ENCODE results near the gene IGF1R.

The IGF1R gene

GRCh38 chr15:98896802-98897732, 248.7 kb downstream of the IGF1R start:
- DNase-seq, result peak; percentile 47

GRCh38 chr15:98898122-98898521, 249.8 kb downstream of the IGF1R start:
- no peak for DNase-seq

DNA sequence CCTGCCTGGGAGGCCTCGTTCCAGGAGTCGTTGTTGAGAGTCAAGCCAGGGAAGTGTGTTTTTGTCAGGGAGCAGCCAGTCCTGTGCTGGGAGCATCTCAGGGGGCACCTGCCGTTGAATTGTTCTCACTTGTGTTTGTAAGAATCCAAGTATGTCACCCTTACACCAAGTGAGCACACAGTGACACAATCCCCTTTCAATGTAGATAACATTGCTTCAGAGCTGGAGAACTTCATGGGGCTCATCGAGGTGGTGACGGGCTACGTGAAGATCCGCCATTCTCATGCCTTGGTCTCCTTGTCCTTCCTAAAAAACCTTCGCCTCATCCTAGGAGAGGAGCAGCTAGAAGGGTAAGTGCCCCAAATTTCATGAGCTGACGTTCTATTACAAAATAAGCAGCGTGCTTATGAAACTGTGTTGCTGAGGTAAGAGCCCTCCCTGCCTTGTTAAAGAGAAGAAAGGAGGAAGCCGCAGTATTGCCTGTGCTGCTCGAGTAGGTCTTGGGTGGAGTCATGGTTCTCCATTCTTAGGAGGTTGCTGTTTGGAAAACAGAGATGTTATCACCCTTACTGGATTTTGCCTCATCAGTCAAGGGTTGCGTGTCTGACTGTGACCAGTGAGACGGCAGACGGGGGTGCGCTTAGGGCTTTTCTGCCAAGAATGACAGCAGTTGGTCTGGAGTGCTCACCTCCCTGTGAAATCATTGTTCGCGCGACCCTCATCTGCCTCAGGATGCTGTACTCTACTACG, 251.1 kb downstream of the IGF1R start:
- DNase-seq, result no peak

DNA sequence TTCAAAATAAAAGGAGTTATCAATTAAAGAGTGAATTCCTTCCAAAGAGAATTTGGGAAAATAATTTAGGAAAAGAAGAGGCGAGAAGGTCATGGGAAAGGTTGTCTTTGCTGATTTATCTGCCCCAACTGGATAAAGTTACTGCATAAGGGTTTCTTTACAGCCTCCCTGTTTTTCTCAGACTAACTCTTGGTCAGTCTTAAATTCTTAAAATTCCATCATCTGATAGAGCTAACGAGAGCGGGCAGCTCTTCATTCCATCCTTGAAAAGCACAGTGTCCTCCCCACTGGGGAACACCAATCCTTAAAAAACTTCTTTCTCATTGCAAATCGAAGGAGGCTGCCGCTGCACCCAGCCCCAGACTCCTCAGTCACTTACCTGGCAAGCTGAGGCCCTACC, 252.0 kb downstream of the IGF1R start:
- DNase-seq, result no peak

DNA sequence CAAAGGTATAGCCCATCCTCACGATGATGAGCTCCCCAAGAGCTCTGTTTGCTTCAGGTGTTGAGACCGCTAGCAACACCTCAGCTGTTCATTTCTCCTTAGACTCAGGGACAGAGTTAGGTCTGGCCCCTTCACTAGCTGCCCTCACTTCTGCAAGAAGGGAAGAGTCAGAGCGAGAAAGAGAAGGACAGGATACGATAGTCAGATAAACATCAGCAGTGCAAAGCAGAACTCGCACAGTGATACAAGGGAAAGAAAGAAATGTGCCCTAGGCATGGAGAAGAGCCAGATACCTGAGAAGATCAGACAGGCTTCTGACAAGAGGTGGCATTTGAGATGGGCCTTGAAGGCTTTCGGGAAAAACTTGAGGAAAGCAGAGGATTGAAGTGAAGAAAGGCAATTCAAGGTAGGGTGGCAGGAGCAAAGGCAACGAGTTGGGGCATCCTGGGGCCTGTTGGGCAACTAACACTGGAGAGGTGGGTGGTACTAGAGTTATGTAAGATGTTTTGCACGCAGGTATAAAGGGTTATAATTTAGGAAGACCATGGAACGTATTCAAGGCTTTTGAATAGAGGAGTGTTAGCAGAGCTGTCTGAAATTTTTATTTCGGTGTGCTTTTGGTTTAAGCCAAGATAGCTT, 253.2 kb downstream of the IGF1R start:
- DNase-seq, result no peak

DNA sequence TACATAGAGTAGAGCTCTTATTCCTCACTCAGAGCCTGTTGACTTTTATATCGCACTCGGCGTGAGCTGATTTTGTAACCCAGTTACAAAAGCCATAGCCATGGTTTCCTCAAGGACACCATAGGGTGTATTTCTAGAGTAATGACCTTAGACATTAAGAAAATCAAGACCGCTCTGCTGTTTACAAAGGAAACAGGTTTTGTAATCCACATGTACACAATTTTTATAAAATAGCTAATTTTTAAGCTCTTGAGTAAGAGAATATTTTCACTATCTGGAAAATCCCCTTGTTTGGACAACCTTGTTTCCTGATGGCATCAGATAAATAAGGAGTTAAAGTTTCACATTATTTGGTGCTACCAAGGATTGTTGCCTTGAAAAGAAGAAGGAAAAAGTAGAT, 254.6 kb downstream of the IGF1R start:
- no peak for DNase-seq

DNA sequence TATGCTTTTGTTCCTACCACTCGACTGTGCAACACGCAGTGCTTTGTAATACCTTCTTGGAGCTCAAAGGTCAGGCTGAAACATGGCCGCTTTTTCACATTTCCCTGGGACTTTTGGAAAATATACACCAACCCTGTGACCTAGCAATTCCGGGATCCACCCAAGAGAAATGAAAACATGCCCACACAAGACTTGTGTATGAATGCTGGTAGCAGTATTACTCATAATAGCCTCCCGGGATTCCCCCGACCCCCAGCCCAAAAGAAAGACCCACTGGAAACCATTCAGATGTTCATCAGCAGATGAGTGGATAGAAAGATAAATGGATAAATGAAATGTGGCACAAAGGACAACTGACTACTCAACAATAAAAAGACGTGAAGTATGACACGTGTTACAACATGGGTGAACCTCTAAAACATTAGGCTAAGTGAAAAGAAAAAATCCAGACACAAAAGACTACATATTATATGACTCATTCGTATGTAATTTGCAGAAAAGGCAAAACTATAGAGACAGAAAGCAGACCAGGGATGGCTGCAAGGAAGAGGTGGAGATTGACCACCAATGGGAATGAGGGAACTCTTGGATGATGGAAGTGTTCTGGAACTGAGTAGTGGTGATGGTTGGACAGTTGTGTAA, 255.2 kb downstream of the IGF1R start:
- DNase-seq, result no peak

- DNase-seq, result no peak
These were observed 256.2 kb downstream of the IGF1R start for GRCh38 chr15:98904544-98904943.

- DNase-seq, result no peak
These were observed 257.8 kb downstream of the IGF1R start for GRCh38 chr15:98905963-98906711.

DNA sequence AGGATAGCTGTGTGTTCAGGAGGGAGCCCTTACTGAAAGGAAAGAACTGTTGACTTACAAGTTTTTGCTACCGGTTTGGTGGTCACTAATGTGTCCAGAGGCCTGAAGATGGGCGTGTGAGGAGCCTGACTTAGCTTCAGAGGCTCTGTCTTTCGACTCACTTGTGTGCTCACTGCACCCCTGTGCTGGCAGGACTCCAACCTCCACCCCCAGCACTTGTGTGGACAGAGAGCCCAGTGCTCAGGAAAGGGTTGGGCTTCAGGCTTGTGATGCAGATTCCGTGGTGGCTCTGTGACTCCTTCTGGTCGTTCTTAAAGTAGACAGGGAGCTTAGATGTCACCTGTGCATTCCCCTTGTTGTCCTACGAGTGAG, 258.4 kb downstream of the IGF1R start:
- no peak for DNase-seq

- DNase-seq, result no peak
These were observed 259.7 kb downstream of the IGF1R start for GRCh38 chr15:98907927-98908471.

GRCh38 chr15:98909968-98910885, 261.9 kb downstream of the IGF1R start:
- no peak for DNase-seq

DNA sequence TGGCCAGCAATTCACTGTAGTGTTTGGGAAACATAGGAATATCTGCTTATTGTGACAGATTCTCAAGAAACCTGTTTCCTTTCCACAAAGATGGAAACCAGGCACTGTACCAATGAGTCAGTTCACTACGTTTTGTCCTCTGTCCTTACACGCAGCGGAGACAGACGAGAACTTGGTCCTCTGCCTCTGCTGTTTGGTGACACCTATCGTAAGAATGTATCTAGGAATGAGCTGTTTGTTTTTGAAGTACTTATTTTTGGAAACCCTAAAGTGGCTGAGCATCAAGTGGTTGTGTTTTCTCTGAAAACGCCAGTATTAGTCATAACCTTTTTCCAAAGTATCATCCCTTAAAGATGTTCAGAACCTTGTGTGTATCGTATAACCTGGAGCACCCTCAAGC, 266.3 kb downstream of the IGF1R start:
- DNase-seq, result no peak

- no peak for DNase-seq
These were observed 268.5 kb downstream of the IGF1R start for GRCh38 chr15:98916826-98917225.

GRCh38 chr15:98917417-98917816, 269.1 kb downstream of the IGF1R start:
- DNase-seq, result no peak

- no peak for DNase-seq
These were observed 271.9 kb downstream of the IGF1R start for GRCh38 chr15:98920091-98920880.

DNA sequence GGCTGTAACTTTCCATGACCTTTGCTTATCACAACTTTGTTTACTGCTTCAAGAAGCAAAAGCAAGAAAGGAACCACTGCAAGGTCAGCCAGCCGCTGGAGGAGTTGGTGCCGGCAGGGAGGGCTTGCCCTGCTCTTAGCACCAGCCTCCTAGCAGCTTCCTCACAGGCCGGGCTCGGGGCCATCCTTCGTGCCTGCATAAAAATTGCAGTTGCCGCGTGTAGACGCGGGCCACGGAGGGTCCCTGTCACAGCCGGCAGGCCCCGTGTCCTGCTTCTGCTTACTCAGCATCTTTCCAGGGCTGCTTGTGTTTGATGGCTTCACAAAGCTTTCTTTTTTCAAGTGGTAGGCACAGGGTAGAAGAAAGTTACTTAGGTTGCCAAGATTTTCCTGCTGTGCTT, 274.8 kb downstream of the IGF1R start:
- DNase-seq, result no peak

- DNase-seq, result no peak
These were observed 275.2 kb downstream of the IGF1R start for GRCh38 chr15:98923579-98923978.

- no peak for DNase-seq
These were observed 276.2 kb downstream of the IGF1R start for GRCh38 chr15:98924401-98925049.

DNA sequence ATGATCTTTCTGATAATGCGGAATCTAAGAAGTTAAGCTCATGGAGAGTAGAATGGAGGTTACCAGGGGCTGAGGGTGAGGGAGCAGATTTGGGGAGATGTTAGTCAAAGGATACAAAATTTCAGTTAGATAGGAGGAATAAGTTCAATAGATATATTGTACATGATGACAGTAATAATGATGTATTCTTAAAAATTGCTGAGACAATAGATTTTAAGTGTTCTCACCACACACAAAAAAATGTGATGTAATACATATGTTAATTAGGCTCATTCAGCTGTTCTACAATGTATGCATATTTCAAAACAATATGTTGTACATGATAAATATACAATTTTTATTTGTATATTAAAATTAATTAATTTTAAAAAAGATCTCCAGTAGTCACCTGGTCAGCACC, 277.9 kb downstream of the IGF1R start:
- DNase-seq, result no peak
